H9 (cell line): ENCODE measurements around the gene CCDC102A. TPM values are rescaled to one million over a fixed set of nuclear protein-coding genes. Genes with fewer than 3 reads are reported as not detected.
A peak's percentile ranks its signal among the peaks of the same experiment; 100 is the strongest.

Source experiments
- DNase-seq: peaks from one replicate; pipeline ENCODE4 v3.0.0-alpha.2; 2017
- H2AFZ ChIP-seq: one replicate; pipeline ENCODE4 v1.6.1; 2013; ENCODE audit warnings: mild to moderate bottlenecking, low read length, control low read depth, moderate library complexity
- H2AK5ac ChIP-seq: 2 replicates; pipeline ENCODE4 v1.6.1; 2013; ENCODE audit warnings: low read length, control low read depth, mixed read lengths; ENCODE audit not compliant: insufficient read length
- H2BK120ac ChIP-seq: one replicate; pipeline ENCODE4 v1.6.1; 2013; ENCODE audit warnings: low read depth, mild to moderate bottlenecking, low read length, control low read depth, inconsistent platforms; ENCODE audit not compliant: poor library complexity, severe bottlenecking
- H2BK12ac ChIP-seq: 2 replicates; pipeline ENCODE4 v1.6.1; 2013; ENCODE audit warnings: low read length, control low read depth, mixed read lengths, low read depth; ENCODE audit not compliant: insufficient read length
- H2BK15ac ChIP-seq: 2 replicates; pipeline ENCODE4 v1.6.1; 2013; ENCODE audit warnings: low read depth, low read length, control low read depth
- H2BK20ac ChIP-seq: one replicate; pipeline ENCODE4 v1.6.1; 2013; ENCODE audit warnings: low read depth, mild to moderate bottlenecking, low read length, control low read depth, inconsistent platforms; ENCODE audit not compliant: poor library complexity, severe bottlenecking
- H2BK5ac ChIP-seq: 2 replicates; pipeline ENCODE4 v1.6.1; 2013; ENCODE audit warnings: low read length, control low read depth, mixed read lengths; ENCODE audit not compliant: insufficient read length
- H3K14ac ChIP-seq: 2 replicates; pipeline ENCODE4 v1.6.1; 2013; ENCODE audit warnings: low read length, control low read depth; ENCODE audit not compliant: insufficient read depth
- H3K18ac ChIP-seq: 2 replicates; pipeline ENCODE4 v1.6.1; 2013; ENCODE audit warnings: low read depth, mild to moderate bottlenecking, mixed read lengths, low read length, control low read depth; ENCODE audit not compliant: insufficient read length
- H3K23ac ChIP-seq: 2 replicates; pipeline ENCODE4 v1.6.1; 2013; ENCODE audit warnings: low read length, control low read depth, mixed read lengths, low read depth; ENCODE audit not compliant: insufficient read length
- H3K23me2 ChIP-seq: 2 replicates; pipeline ENCODE4 v1.6.1; 2013; ENCODE audit warnings: low read depth, mild to moderate bottlenecking, mixed read lengths, low read length, control low read depth; ENCODE audit not compliant: insufficient read length, poor library complexity, severe bottlenecking
- H3K27ac ChIP-seq: 2 replicates; pipeline ENCODE4 v1.5.1; 2013; ENCODE audit warnings: low read length, control low read depth, mixed read lengths, low read depth; ENCODE audit not compliant: insufficient read length
- H3K27me3 ChIP-seq: 2 replicates; pipeline ENCODE4 v1.6.1; 2013; ENCODE audit warnings: low read length, control low read depth, inconsistent platforms; ENCODE audit not compliant: insufficient read depth
- H3K4ac ChIP-seq: 2 replicates; pipeline ENCODE4 v1.6.1; 2013; ENCODE audit warnings: low read depth, mild to moderate bottlenecking, control low read depth, inconsistent platforms, low read length, moderate library complexity
- H3K4me1 ChIP-seq: 2 replicates; pipeline ENCODE4 v1.6.1; 2013; ENCODE audit warnings: low read length, control low read depth, inconsistent platforms; ENCODE audit not compliant: insufficient read depth
- H3K4me2 ChIP-seq: 2 replicates; pipeline ENCODE4 v1.6.1; 2013; ENCODE audit warnings: low read length, control low read depth, mixed read lengths; ENCODE audit not compliant: insufficient read length, insufficient read depth
- H3K56ac ChIP-seq: 2 replicates; pipeline ENCODE4 v1.6.1; 2013; ENCODE audit warnings: low read depth, mild to moderate bottlenecking, mixed read lengths, low read length, control low read depth; ENCODE audit not compliant: insufficient read length
- H3K79me1 ChIP-seq: 2 replicates; pipeline ENCODE4 v1.6.1; 2013; ENCODE audit warnings: low read depth, mild to moderate bottlenecking, moderate library complexity, low read length, control low read depth, inconsistent platforms; ENCODE audit not compliant: insufficient read depth, poor library complexity, severe bottlenecking
- H3K79me2 ChIP-seq: 2 replicates; pipeline ENCODE4 v1.6.1; 2013; ENCODE audit warnings: low read length, control low read depth, inconsistent platforms; ENCODE audit not compliant: insufficient read depth
- H3K9ac ChIP-seq: 2 replicates; pipeline ENCODE4 v1.6.1; 2013; ENCODE audit warnings: low read length, control low read depth, mixed read lengths; ENCODE audit not compliant: insufficient read length; ENCODE audit errors: extremely low read depth
- H3K9me3 ChIP-seq: one replicate; pipeline ENCODE4 v1.6.1; 2013; ENCODE audit warnings: low read depth, low read length, inconsistent platforms; ENCODE audit not compliant: control insufficient read depth
- H3T11ph ChIP-seq: one replicate; pipeline ENCODE4 v1.6.1; 2013; ENCODE audit warnings: mild to moderate bottlenecking, low read length, control low read depth, inconsistent platforms
- H4K20me1 ChIP-seq: one replicate; pipeline ENCODE4 v1.6.1; 2013; ENCODE audit not compliant: control insufficient read depth, insufficient read length, insufficient read depth
- H4K5ac ChIP-seq: 2 replicates; pipeline ENCODE4 v1.6.1; 2013; ENCODE audit warnings: low read depth, mild to moderate bottlenecking, mixed read lengths, low read length, control low read depth; ENCODE audit not compliant: insufficient read length
- H4K8ac ChIP-seq: replicated peaks from 2 replicates; pipeline ENCODE4 v1.6.1; 2013; ENCODE audit warnings: low read length, control low read depth, mixed read lengths, low read depth; ENCODE audit not compliant: insufficient read length
- H4K91ac ChIP-seq: 2 replicates; pipeline ENCODE4 v1.6.1; 2013; ENCODE audit warnings: low read depth, mild to moderate bottlenecking, moderate library complexity, mixed read lengths, low read length, control low read depth; ENCODE audit not compliant: insufficient read length
- H3K27ac Mint-ChIP-seq, 3 experiments: 2 replicates in 2 of 3; 3 replicates in 1 of 3; pipeline ENCODE4 v1.8.0; 2020 to 2021; ENCODE audit warnings: mixed read lengths in 3 of 3, mild to moderate bottlenecking in 1 of 3, moderate library complexity in 1 of 3
- H3K27me3 Mint-ChIP-seq: 2 replicates; pipeline ENCODE4 v1.8.0; 2021; ENCODE audit warnings: low read depth, mild to moderate bottlenecking, moderate library complexity, mixed read lengths
- H3K36me3 Mint-ChIP-seq, 3 experiments: 2 replicates in 2 of 3; 3 replicates in 1 of 3; pipeline ENCODE4 v1.8.0; 2020 to 2021; ENCODE audit warnings: low read depth in 3 of 3, mixed read lengths in 3 of 3; ENCODE audit not compliant: insufficient read depth in 1 of 3
- H3K4me1 Mint-ChIP-seq, 2 experiments: 2 replicates each; pipeline ENCODE4 v1.8.0; 2020; ENCODE audit warnings: mixed read lengths in 2 of 2
- H3K4me3 Mint-ChIP-seq, 2 experiments: 2 replicates in 1 of 2; 3 replicates in 1 of 2; pipeline ENCODE4 v1.8.0; 2020 to 2021; ENCODE audit warnings: mild to moderate bottlenecking in 2 of 2, mixed read lengths in 2 of 2, moderate library complexity in 1 of 2
- H3K9me3 Mint-ChIP-seq, 2 experiments: 2 replicates in 1 of 2; 3 replicates in 1 of 2; pipeline ENCODE4 v1.8.0; 2020; ENCODE audit warnings: mild to moderate bottlenecking in 2 of 2, mixed read lengths in 2 of 2, moderate library complexity in 1 of 2
- WGBS: extraction: QIAGEN DNeasy Blood & Tissue Kit; methylation state at CpG from one replicate; pipeline ENCODE4 v1.1.7; 2013; ENCODE audit warnings: missing lambda C conversion rate, low lambda C conversion rate, mixed read lengths; ENCODE audit not compliant: insufficient read length; ENCODE audit errors: extremely low coverage; 5-methylcytosine and 5-hydroxymethylcytosine counted together
- total RNA-seq: library from RNA; stranded (reverse); gene quantifications from 2 replicates; pipeline ENCODE4 v1.2.1, GENCODE V29; 2021
- TF ChIP-seq, protein P1 (sequence below): fragments of 200-600 bp; sonication (generic); conservative IDR thresholded peaks from 3 replicates; pipeline ENCODE4 v1.8.0; 2021; ENCODE audit warnings: antibody characterized with exemption, mild to moderate bottlenecking

The CCDC102A gene
- total RNA-seq, 1 experiment from 2014 or later, result 8.2 TPM

- no peak overlapping the region for H3K4ac ChIP-seq
- H2BK12ac ChIP-seq, result no peak overlapping the region
- H3K23me2 ChIP-seq, result peaks cover 9% of the 10 kb centered on the region
- H4K20me1 ChIP-seq, result peaks cover 3% of the 10 kb centered on the region
- no peak overlapping the region for H4K8ac ChIP-seq
- no peak overlapping the region for H3K23ac ChIP-seq
- H2BK20ac ChIP-seq, result no peak overlapping the region
- no peak overlapping the region for H3K9ac ChIP-seq
- H3K79me1 ChIP-seq, result no peaks in the 10 kb centered on the region
- Mint-ChIP-seq H3K4me1 (peaks cover 44 to 53% of the 10 kb centered on the region in 2 experiments), H3K4me3 (peak overlapping the region; percentile 77 to 88), H3K27me3 (peaks cover 23% of the 10 kb centered on the region), H3K9me3 (no peaks in the 10 kb centered on the region), H3K27ac (peak overlapping the region in 1 of 3 experiments; percentile 77; a peak in 1 of 7 replicates), H3K36me3 (peaks cover 15 to 26% (median 26%) of the 10 kb centered on the region in 3 experiments; a peak in 6 of 7 replicates)
- H4K5ac ChIP-seq, result no peak overlapping the region
- no peak overlapping the region for H4K91ac ChIP-seq
- H2BK5ac ChIP-seq, result no peak overlapping the region
- DNase-seq, result peak; percentile 94
- no peak overlapping the region for H3K56ac ChIP-seq
- no peaks in the 10 kb centered on the region for H3K79me2 ChIP-seq
- H2BK15ac ChIP-seq, result no peak overlapping the region
- H3K14ac ChIP-seq, result peak overlapping the region; percentile 93
- H3K18ac ChIP-seq, result peak overlapping the region; percentile 33
- no peak overlapping the region for H2AFZ ChIP-seq
- H3K27ac ChIP-seq, result no peak overlapping the region
- TF ChIP-seq, protein P1, sequence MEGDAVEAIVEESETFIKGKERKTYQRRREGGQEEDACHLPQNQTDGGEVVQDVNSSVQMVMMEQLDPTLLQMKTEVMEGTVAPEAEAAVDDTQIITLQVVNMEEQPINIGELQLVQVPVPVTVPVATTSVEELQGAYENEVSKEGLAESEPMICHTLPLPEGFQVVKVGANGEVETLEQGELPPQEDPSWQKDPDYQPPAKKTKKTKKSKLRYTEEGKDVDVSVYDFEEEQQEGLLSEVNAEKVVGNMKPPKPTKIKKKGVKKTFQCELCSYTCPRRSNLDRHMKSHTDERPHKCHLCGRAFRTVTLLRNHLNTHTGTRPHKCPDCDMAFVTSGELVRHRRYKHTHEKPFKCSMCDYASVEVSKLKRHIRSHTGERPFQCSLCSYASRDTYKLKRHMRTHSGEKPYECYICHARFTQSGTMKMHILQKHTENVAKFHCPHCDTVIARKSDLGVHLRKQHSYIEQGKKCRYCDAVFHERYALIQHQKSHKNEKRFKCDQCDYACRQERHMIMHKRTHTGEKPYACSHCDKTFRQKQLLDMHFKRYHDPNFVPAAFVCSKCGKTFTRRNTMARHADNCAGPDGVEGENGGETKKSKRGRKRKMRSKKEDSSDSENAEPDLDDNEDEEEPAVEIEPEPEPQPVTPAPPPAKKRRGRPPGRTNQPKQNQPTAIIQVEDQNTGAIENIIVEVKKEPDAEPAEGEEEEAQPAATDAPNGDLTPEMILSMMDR, result no peak
- H2AK5ac ChIP-seq, result no peak overlapping the region
- H2BK120ac ChIP-seq, result no peak overlapping the region
- H3T11ph ChIP-seq, result no peak overlapping the region
- no peaks in the 10 kb centered on the region for H3K9me3 ChIP-seq
- peak overlapping the region; percentile 63 for H3K4me2 ChIP-seq
- H3K27me3 ChIP-seq, result no peaks in the 10 kb centered on the region; the same call in 1 of the 2 replicates
- no CpG with 5 or more reads among the region's 126 CpGs for WGBS
- H3K4me1 ChIP-seq, result peaks cover 5% of the 10 kb centered on the region; the same call in 1 of the 2 replicates
These were observed 7.6 kb downstream of the CCDC102A start for GRCh38 chr16:57528499-57529390.
